GM15510 (cell line): Measurements from ENCODE around the gene ARHGDIA.

Source experiments
- POLR2A ChIP-seq: IDR thresholded peaks from 3 replicates; pipeline ENCODE4 v1.6.1; 2011; ENCODE audit warnings: borderline replicate concordance; ENCODE audit not compliant: insufficient read length; ENCODE audit errors: extremely low read depth

Gene ARHGDIA

GRCh38 chr17:81870981-81871386 is at the start of gene ARHGDIA:
Gene ARHGDIA, minus strand, starts transcription at chr17:81871337. Its CDS starts 1,407 bp downstream, at chr17:81869930.
- no peak for TF ChIP-seq POLR2A

GRCh38 chr17:81918832-81919545 is 47.9 kb upstream of the ARHGDIA start:
- no peak for TF ChIP-seq POLR2A

GRCh38 chr17:81917565-81918332 is 46.6 kb upstream of the ARHGDIA start, which contains the start of gene SIRT7:
Gene SIRT7, minus strand, starts transcription at chr17:81918176. Its CDS starts 45 bp downstream, at chr17:81918131.
- TF ChIP-seq POLR2A = peak; percentile 94

DNA sequence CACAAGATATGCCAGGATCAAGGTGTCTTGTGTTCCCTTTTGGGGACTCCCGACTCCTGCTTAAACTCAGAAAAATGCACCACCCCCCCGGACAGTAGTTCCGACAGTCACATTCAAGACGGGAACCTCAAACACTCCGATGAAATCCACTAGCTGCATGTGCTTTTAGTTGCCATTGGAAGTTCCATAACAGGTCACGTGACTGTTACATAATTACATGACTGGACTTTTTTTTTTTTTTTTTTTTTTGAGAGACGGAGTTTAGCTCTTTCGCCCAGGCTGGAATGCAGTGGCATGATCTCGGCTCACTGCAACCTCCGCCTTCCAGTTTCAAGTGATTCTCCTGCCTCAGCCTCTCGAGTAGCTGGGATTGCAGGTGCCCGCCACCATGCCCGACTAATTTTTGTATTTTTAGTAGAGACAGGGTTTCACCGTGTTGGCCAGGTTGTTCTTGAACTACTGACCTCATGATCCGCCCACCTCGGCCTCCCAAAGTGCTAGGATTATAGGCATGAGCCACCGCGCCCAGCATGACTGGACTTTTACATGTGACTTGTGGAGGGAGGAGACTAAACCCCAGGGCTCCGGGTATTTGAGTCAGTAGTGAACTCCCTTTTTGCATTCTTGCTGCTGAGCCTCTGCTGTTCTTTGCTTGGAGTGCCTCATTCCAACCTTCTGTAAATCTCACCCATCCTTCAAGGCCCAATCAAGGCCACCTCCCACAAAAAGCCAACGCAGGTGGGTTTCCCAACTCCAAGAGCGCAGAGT is 45.3 kb upstream of the ARHGDIA start:
- TF ChIP-seq POLR2A = no peak

DNA sequence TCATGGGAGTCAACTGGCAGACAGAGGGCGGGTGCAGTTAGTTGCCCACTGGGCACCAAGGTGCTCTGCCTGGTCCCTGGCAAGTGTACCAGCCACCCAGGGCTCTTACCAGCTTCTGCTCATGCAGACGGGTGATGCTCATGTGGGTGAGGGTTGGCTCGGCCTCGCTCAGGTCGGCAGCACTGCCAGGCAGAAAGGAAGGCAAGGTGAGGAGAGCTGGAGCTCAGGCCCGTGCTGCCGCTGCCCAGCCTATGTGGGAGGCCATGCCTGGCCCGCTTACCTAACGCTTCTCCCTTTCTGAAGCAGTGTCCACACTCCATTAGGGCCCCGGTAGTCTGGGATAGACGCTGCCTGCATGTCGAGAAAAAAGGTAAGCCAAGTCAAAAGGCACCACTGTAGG is 44.2 kb upstream of the ARHGDIA start:
- TF ChIP-seq POLR2A = no peak

DNA sequence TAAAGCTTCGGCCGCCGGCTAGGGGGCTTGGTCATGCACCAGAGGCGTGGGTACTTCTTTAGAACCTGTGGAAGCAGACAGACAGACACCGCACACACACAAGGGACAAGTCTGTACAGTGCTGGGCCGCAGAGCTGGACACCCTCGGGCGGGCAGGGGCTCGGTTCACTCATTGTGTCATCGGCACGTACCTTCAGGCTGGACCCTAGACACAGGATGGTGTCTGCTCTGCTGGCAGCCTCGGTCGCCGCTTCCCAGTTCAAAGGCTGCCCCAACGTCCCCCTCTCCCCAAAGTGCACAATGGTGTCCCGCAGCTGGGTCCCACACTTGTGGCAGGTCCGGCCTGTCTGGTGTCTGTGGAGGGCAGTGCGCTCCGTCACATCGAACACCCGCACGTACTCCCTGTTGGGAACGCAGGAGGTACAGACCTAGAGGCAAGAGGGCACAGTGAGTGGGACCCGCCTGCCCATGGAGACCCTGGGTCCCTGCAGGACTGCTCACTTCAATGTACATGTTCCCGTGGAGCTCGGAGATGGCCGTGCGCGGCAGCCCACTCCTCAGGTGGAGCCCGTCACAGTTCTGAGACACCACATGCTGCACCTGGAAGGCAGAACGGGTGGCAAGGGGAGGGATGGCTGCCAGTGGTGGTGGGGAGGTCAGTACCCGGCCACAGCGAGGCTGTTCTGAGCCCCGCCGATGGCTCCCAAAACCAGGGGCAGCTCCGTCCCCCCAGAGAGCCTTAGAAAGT is 43.1 kb upstream of the ARHGDIA start:
- no peak for TF ChIP-seq POLR2A

DNA sequence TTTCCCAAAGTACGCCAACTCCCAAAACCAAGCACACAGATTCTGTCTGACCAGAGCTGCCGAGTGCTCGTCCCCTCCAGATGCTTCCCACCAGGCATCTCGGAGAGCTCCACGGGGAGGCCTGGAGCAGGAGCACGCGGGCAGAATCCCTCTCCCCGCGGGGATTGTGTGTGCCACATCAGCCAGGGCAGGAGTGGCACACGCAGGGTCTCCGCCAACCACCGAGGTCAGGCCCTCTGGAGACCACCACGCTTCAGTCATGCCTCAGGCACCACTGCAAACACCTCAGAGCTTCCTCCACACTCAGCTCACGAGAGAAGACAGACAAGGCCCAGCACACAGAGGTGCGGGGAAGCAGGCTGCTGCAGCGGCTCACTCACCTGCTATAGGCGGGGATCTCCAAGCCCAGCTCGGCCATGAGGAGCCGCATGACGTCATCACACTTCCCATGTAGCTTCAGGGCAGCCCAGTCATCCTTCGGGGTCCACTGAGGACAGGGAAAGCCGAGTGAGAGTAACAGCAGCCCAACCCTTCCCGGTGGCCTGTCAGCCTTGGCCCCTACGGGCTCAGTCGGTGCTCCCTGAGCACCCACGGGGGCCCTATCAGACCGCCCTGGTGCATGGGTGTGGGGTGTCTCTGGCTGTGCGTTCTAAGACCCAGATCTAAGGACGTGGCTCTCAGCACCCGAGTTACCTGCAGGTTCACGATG is 42.4 kb upstream of the ARHGDIA start:
- no peak for TF ChIP-seq POLR2A

DNA sequence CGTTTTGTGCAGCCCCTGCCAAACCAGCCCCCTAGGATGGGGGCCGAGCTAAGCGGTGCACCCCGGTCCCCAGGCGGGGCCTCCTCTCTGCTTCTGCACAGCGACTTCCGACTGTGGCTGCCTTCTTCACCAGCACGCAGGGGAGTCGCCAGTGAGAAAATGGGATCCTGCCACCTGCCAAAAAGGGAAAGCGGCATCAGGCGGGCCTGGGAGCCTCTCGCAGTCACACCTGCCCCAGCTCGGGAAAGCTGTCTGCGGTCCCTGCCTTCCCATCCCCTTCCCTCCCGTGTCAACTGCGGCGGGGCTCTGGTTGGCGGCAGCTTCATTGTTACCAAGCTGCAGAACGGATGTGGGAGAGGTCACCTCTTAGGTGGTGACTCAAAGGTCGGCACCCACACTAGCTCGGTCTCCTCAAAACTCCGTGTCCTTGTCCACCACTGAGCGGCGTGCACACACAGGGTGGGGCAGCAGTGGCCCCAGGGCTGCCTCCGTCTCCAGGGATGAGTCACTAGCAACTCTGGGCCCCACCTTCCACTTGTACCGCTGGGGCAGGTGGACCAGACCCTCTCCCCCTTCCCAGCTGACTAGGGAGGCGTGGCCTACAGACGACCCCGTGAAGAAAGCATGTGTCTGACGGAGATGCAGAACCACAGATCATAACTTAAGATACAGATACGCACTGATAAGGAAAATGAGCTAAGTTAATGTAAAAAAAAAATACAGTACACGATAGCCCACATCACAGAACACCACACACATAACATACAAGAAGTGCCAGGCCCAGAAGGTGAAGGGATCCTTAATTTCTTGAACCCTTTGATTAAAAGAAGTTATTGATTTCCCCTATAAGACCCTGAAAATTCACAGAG is 41.5 kb upstream of the ARHGDIA start:
- no peak for TF ChIP-seq POLR2A

DNA sequence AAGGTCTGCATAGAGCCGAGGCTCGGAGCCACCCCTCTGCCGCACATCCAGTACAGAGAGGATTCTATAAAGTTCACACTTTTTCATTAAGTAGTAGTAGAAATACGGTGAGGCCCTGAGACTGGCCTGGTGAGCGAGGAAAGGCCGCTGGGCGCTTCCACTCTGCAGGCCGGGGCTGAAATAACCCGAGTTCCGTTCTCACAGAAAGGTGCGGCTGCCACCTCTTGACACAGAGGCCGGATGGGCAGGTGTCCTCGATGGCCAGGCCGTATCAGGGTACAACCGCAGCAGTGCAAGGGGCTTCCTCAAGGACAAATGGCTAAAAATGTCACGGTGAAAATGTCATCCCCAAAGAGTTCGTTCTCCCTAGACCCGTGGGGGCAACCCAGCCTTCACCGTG is 40.8 kb upstream of the ARHGDIA start:
- TF ChIP-seq POLR2A = no peak

- TF ChIP-seq POLR2A = peak; percentile 59
Observed at GRCh38 chr17:81911277-81911961, 40.3 kb upstream of the ARHGDIA start, which contains the start of gene PCYT2. Gene PCYT2, minus strand, starts transcription at chr17:81911399. Its CDS starts 44 bp downstream, at chr17:81911355.

DNA sequence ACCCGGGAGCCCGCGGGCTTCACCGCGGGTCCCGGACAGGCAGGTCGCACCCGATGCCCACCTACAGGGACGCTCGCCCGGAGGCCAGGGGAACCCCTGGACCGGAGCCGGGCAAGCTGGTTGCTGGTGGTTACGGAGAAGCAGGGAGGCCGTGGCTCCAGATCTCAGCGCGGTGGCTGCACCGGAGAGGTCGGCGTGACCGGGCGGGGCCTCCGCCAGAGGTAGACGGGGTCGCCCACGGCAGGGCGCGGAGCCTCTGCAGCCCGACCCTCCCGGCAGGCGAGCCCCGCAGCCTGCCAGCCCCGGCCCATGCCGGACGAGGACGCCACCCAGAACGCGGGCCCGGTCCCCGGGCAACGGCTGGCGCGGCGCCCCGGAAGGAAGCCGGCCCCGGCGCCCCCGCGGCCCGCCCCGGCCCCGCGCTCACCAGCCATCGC is 39.7 kb upstream of the ARHGDIA start:
- TF ChIP-seq POLR2A = no peak
